ENCODE data around the gene SETD3. TPM values are rescaled to one million over a fixed set of nuclear protein-coding genes. Genes with fewer than 3 reads are reported as not detected.

The SETD3 gene
- total RNA-seq, 1 donor from 2014 or later, result 26.4 TPM

GRCh38 chr14:99515301-99516155 lies 34.9 kb upstream of the SETD3 start:
- Histone ChIP-seq H3K36me3 (peaks cover 3 to 23% of the 10 kb centered on the region in 2 donors), H3K4me1 (no peaks in the 10 kb centered on the region), H3K27me3 (no peaks in the 10 kb centered on the region), H3K4me3 (no peak overlapping the region), H3K9me3 (no peaks in the 10 kb centered on the region), H3K27ac (no peak overlapping the region)
- intact Hi-C loops (cut with DNase I), result loop anchor here (5.0 kb wide), 1 partner anchor 372 kb away; no protein-coding TSS in a partner anchor
- no peak for TF ChIP-seq CTCF (IDR thresholded peaks at IDR 0.05)
- peak in 1 of 2 donors; percentile 61 for DNase-seq (ENCODE audit: low spot score in 2 of 2)

- Histone ChIP-seq H3K4me3 (no peak overlapping the region), H3K27ac (no peak overlapping the region), H3K4me1 (no peaks in the 10 kb centered on the region), H3K36me3 (peaks cover 5 to 26% of the 10 kb centered on the region in 2 donors), H3K27me3 (no peaks in the 10 kb centered on the region), H3K9me3 (no peaks in the 10 kb centered on the region)
- DNase-seq (ENCODE audit: low spot score in 2 of 2), result peak in 1 of 2 donors; percentile 61
- intact Hi-C loops (cut with DNase I), result loop anchor here (5.0 kb wide), 1 partner anchor 373 kb away; no protein-coding TSS in a partner anchor
- TF ChIP-seq CTCF (IDR thresholded peaks at IDR 0.05), result no peak
Observed at GRCh38 chr14:99514552-99515300, 34.1 kb upstream of the SETD3 start.

GRCh38 chr14:99513946-99514551 lies 33.4 kb upstream of the SETD3 start:
- peaks cover 12 to 33% of the 10 kb centered on the region in 2 donors for H3K36me3 ChIP-seq
- peak in 1 of 2 donors; percentile 63 for DNase-seq (ENCODE audit: low spot score in 2 of 2)
- no peak overlapping the region for H3K4me3 ChIP-seq

GRCh38 chr14:99513183-99513694 lies 32.6 kb upstream of the SETD3 start:
- no peaks in the 10 kb centered on the region for H3K27me3 ChIP-seq
- peak in 1 of 2 donors; percentile 60 for DNase-seq (ENCODE audit: low spot score in 2 of 2)
- H3K9me3 ChIP-seq, result no peaks in the 10 kb centered on the region
- H3K4me1 ChIP-seq, result no peaks in the 10 kb centered on the region
- H3K36me3 ChIP-seq, result peaks cover 19 to 41% of the 10 kb centered on the region in 2 donors
- no peak overlapping the region for H3K27ac ChIP-seq
- no peak overlapping the region for H3K4me3 ChIP-seq
- TF ChIP-seq CTCF (IDR thresholded peaks at IDR 0.05), result no peak
- intact Hi-C loops (cut with DNase I), result no loop called here

More at GRCh38 chr14:99513946-99514551, 33.4 kb upstream of the SETD3 start:
- Histone ChIP-seq H3K4me1 (no peaks in the 10 kb centered on the region), H3K27ac (no peak overlapping the region), H3K27me3 (no peaks in the 10 kb centered on the region), H3K9me3 (no peaks in the 10 kb centered on the region)
- TF ChIP-seq CTCF (IDR thresholded peaks at IDR 0.05), result no peak
- intact Hi-C loops (cut with DNase I), result no loop called here

- TF ChIP-seq CTCF (IDR thresholded peaks at IDR 0.05), result no peak
- Histone ChIP-seq H3K4me1 (no peaks in the 10 kb centered on the region), H3K9me3 (no peaks in the 10 kb centered on the region), H3K27ac (no peak overlapping the region), H3K4me3 (no peak overlapping the region), H3K27me3 (no peaks in the 10 kb centered on the region), H3K36me3 (peaks cover 22 to 47% of the 10 kb centered on the region in 2 donors)
- DNase-seq (ENCODE audit: low spot score in 2 of 2), result peak in 1 of 2 donors; percentile 50
- intact Hi-C loops (cut with DNase I), result no loop called here
Observed at GRCh38 chr14:99512571-99513182, 32.0 kb upstream of the SETD3 start.

All from ascending aorta (tissue), 2 donors.